H1 (cell line): ENCODE data around the gene MMP24OS. TPM values are rescaled to one million over a fixed set of nuclear protein-coding genes. Genes with fewer than 3 reads are reported as not detected.

Source experiments
- CTCF ChIA-PET: fragments of 300-600 bp; sonication (Branson Sonifier 250); formaldehyde crosslinking; loops from one replicate; lab custom pipeline; 2021; ENCODE audit not compliant: partially characterized antibody; lab: Charles Lee
- POLR2A ChIA-PET: fragments of 300-600 bp; sonication (Branson Sonifier 250); formaldehyde crosslinking; loops from one replicate; lab custom pipeline; 2021; ENCODE audit warnings: inconsistent platforms; ENCODE audit not compliant: partially characterized antibody; lab: Charles Lee
- DNase-seq, 2 experiments: peaks; one replicate each; pipeline versions ENCODE4 v3.0.0 to v3.0.0-alpha.2; 2010 to 2022; ENCODE audit warnings: low spot score in 2 of 2, low read depth in 1 of 2, mixed read lengths in 1 of 2
- FAIRE-seq: peaks from 2 replicates; lab custom pipeline; 2011; peaks lifted over from hg19 to GRCh38; lab: Jason Lieb, UNC
- H2AFZ ChIP-seq: 2 replicates; pipeline ENCODE4 v1.8.1; 2012; ENCODE audit warnings: low read length, inconsistent platforms
- H2AK5ac ChIP-seq: 2 replicates; pipeline ENCODE4 v1.6.1; 2013; ENCODE audit warnings: low read depth, low read length
- H2BK120ac ChIP-seq: replicated peaks from 2 replicates; pipeline ENCODE3; 2013; ENCODE audit warnings: low read depth, low read length, inconsistent platforms
- H2BK12ac ChIP-seq: 2 replicates; pipeline ENCODE4 v1.6.1; 2013; ENCODE audit warnings: low read depth, low read length
- H2BK15ac ChIP-seq: 2 replicates; pipeline ENCODE4 v1.6.1; 2013; ENCODE audit warnings: low read length
- H2BK20ac ChIP-seq: 2 replicates; pipeline ENCODE4 v1.6.1; 2013; ENCODE audit warnings: low read length
- H2BK5ac ChIP-seq: 2 replicates; pipeline ENCODE4 v1.6.1; 2013; ENCODE audit warnings: low read depth, low read length
- H3K14ac ChIP-seq: 2 replicates; pipeline ENCODE4 v1.6.1; 2013; ENCODE audit warnings: inconsistent platforms; ENCODE audit not compliant: insufficient read length
- H3K18ac ChIP-seq: 2 replicates; pipeline ENCODE4 v1.6.1; 2013; ENCODE audit warnings: low read length; ENCODE audit errors: extremely low read depth
- H3K23ac ChIP-seq: 2 replicates; pipeline ENCODE4 v1.6.1; 2013; ENCODE audit warnings: inconsistent platforms; ENCODE audit not compliant: insufficient read length
- H3K23me2 ChIP-seq: 2 replicates; pipeline ENCODE4 v1.6.1; 2013; ENCODE audit warnings: low read depth, low read length
- H3K27ac ChIP-seq: 2 replicates; pipeline ENCODE4 v1.6.1; 2011; ENCODE audit warnings: low read depth, low read length, inconsistent platforms
- H3K27me3 ChIP-seq, 4 experiments: replicated peaks in 1 of 4; 1 replicate in 1 of 4; 2 replicates in 3 of 4; pipeline versions ENCODE4 v1.6.1 to v1.8.1; 2011 to 2013; ENCODE audit warnings: low read length in 3 of 4, mild to moderate bottlenecking in 3 of 4, inconsistent platforms in 2 of 4, mixed read lengths in 2 of 4, moderate library complexity in 1 of 4; ENCODE audit not compliant: control insufficient read depth in 3 of 4, insufficient read depth in 3 of 4; ENCODE audit errors: extremely low read depth in 1 of 4
- H3K36me3 ChIP-seq, 4 experiments: 2 replicates each; pipeline versions ENCODE4 v1.6.1 to v1.8.1; 2011 to 2013; ENCODE audit warnings: mild to moderate bottlenecking in 4 of 4, low read length in 3 of 4, moderate library complexity in 2 of 4, control low read depth in 1 of 4, inconsistent platforms in 1 of 4; ENCODE audit not compliant: insufficient read depth in 4 of 4, control insufficient read depth in 2 of 4
- H3K4ac ChIP-seq: replicated peaks from 2 replicates; pipeline ENCODE3; 2013; ENCODE audit warnings: low read length, low read depth, mixed read lengths, inconsistent platforms; ENCODE audit not compliant: insufficient read length
- H3K4me1 ChIP-seq, 4 experiments: replicated peaks in 1 of 4; 1 replicate in 1 of 4; 2 replicates in 3 of 4; pipeline versions ENCODE4 v1.6.1 to v1.8.1; 2011 to 2013; ENCODE audit warnings: low read length in 3 of 4, inconsistent platforms in 2 of 4, mixed read lengths in 1 of 4; ENCODE audit not compliant: insufficient read depth in 4 of 4, control insufficient read depth in 3 of 4
- H3K4me2 ChIP-seq, 2 experiments: 2 replicates each; pipeline versions ENCODE4 v1.6.1 to v1.8.1; 2011 to 2013; ENCODE audit warnings: low read depth in 2 of 2, low read length in 2 of 2, control low read depth in 1 of 2, inconsistent platforms in 1 of 2, mild to moderate bottlenecking in 1 of 2; ENCODE audit not compliant: insufficient read depth in 1 of 2
- H3K4me3 ChIP-seq, 4 experiments: fragments of 200-600, 300-600 bp in 1 of 4; sonication (generic), shearing (Covaris generic), sonication (Bioruptor Twin) in 1 of 4; 2 replicates each; pipeline versions ENCODE4 v1.5.1 to v1.8.1; 2011 to 2016; ENCODE audit warnings: low read length in 4 of 4, low read depth in 3 of 4, control low read depth in 2 of 4, inconsistent platforms in 2 of 4, mild to moderate bottlenecking in 2 of 4, mixed read lengths in 1 of 4, moderate library complexity in 1 of 4; ENCODE audit not compliant: insufficient read depth in 2 of 4; ENCODE audit errors: extremely low read depth in 1 of 4
- H3K56ac ChIP-seq: replicated peaks from 2 replicates; pipeline ENCODE3; 2013; ENCODE audit warnings: low read depth, mild to moderate bottlenecking, mixed read lengths, low read length, inconsistent platforms; ENCODE audit not compliant: insufficient read length
- H3K79me1 ChIP-seq: 2 replicates; pipeline ENCODE4 v1.6.1; 2013; ENCODE audit warnings: low read depth, low read length, control low read depth
- H3K79me2 ChIP-seq, 2 experiments: 2 replicates each; pipeline versions ENCODE4 v1.6.1 to v1.8.1; 2012 to 2013; ENCODE audit warnings: low read length in 2 of 2, mild to moderate bottlenecking in 2 of 2, inconsistent platforms in 1 of 2; ENCODE audit not compliant: insufficient read depth in 2 of 2, control insufficient read depth in 1 of 2
- H3K9ac ChIP-seq, 4 experiments: replicated peaks in 1 of 4; 1 replicate in 1 of 4; 2 replicates in 3 of 4; pipeline versions ENCODE4 v1.6.1 to v1.8.1; 2011 to 2013; ENCODE audit warnings: low read depth in 3 of 4, low read length in 3 of 4, control low read depth in 2 of 4, mild to moderate bottlenecking in 2 of 4, moderate library complexity in 2 of 4, inconsistent platforms in 1 of 4; ENCODE audit errors: extremely low read depth in 1 of 4
- H3K9me3 ChIP-seq, 2 experiments: 2 replicates each; pipeline versions ENCODE4 v1.6.1 to v1.8.1; 2012 to 2013; ENCODE audit warnings: mild to moderate bottlenecking in 2 of 2, moderate library complexity in 2 of 2, control low read depth in 1 of 2, inconsistent platforms in 1 of 2, low read depth in 1 of 2, low read length in 1 of 2, mixed read lengths in 1 of 2; ENCODE audit not compliant: insufficient read depth in 2 of 2
- H4K20me1 ChIP-seq, 2 experiments: replicated peaks in 1 of 2; 2 replicates each; pipeline versions ENCODE3 to v1.8.1; 2011 to 2013; ENCODE audit warnings: inconsistent platforms in 2 of 2, low read length in 2 of 2, mild to moderate bottlenecking in 1 of 2; ENCODE audit not compliant: insufficient read depth in 2 of 2, control insufficient read depth in 1 of 2
- H4K5ac ChIP-seq: 2 replicates; pipeline ENCODE4 v1.6.1; 2013; ENCODE audit warnings: low read length, low read depth, mixed read lengths, inconsistent platforms; ENCODE audit not compliant: insufficient read length
- H4K8ac ChIP-seq: 2 replicates; pipeline ENCODE4 v1.8.0; 2013; ENCODE audit warnings: mild to moderate bottlenecking, moderate library complexity, low read length, inconsistent platforms; ENCODE audit not compliant: insufficient read depth; ENCODE audit errors: extremely low read depth
- H4K91ac ChIP-seq: replicated peaks from 2 replicates; pipeline ENCODE3; 2013; ENCODE audit warnings: low read length, mixed read lengths, inconsistent platforms; ENCODE audit not compliant: insufficient read length
- MAFK ChIP-seq: IDR thresholded peaks from 2 replicates; pipeline ENCODE4 v1.6.1; 2012; ENCODE audit warnings: low read depth, mild to moderate bottlenecking, improper control_type of control experiment, low read length
- YY1 ChIP-seq: IDR thresholded peaks from 2 replicates; pipeline ENCODE4 v1.6.1; 2011; ENCODE audit warnings: low read depth, mild to moderate bottlenecking, low read length
- WGBS, 2 experiments: shearing (Covaris generic) in 1 of 2; methylation state at CpG; one replicate each; pipeline versions ENCODE4 v1.1.6 to v1.1.7; 2013 to 2015; ENCODE audit warnings: low lambda C conversion rate in 2 of 2, mixed read lengths in 2 of 2, inconsistent platforms in 1 of 2, low coverage in 1 of 2, missing lambda C conversion rate in 1 of 2; ENCODE audit not compliant: insufficient replicate concordance in 2 of 2, insufficient coverage in 1 of 2, insufficient read length in 1 of 2; ENCODE audit errors: extremely low coverage in 1 of 2, missing lambda C conversion rate in 1 of 2; 5-methylcytosine and 5-hydroxymethylcytosine counted together
- polyA plus RNA-seq, 7 experiments: library from polyadenylated mRNA; depleted of rRNA in 3 of 7; stranded (reverse) in 5 of 7; unstranded in 2 of 7; fragments of >200 nt in 5 of 7; fragments of 200-250 nt in 2 of 7; gene quantifications; 1 replicate in 5 of 7; 2 replicates in 1 of 7; 4 replicates in 1 of 7; pipeline versions ENCODE4 v1.2.1 to v1.2.3, GENCODE V29; 2011 to 2013; ENCODE audit warnings: missing spikeins in 2 of 7, mixed read lengths in 2 of 7
- total RNA-seq: library from RNA; stranded (reverse); fragmentation: NEBNext Ultra II Directional; extraction: Animal tissue kit (Norgen Biotek cat#: 25700); gene quantifications from 2 replicates; pipeline ENCODE4 v1.2.1, GENCODE V29; 2021

Gene MMP24OS
- total and polyA plus RNA-seq, 2 of the 8 experiments (the other 6 are each of a cell fraction or from before 2014, with no cell fraction given): 19.0 to 21.3 TPM

- peaks cover 0 to 9% (median 0%) of the 10 kb centered on the region in 4 experiments; a peak in 3 of 8 replicates for H3K36me3 ChIP-seq
Observed at GRCh38 chr20:35270021-35270902, 7.7 kb downstream of the MMP24OS start.

More at GRCh38 chr20:35270021-35270902, 7.7 kb downstream of the MMP24OS start:
- Histone ChIP-seq H3K9ac (no peak overlapping the region), H2AFZ (no peak overlapping the region), H3K27me3 (no peaks in the 10 kb centered on the region), H3K14ac (no peak overlapping the region), H3K79me1 (no peaks in the 10 kb centered on the region), H4K20me1 (no peaks in the 10 kb centered on the region), H2BK20ac (no peak overlapping the region), H2BK5ac (no peak overlapping the region; the same call in 1 of the 2 replicates), H3K4me1 (peaks cover 0 to 5% (median 2%) of the 10 kb centered on the region in 4 experiments; a peak in 3 of 7 replicates), H3K56ac (no peak overlapping the region), H3K23me2 (no peaks in the 10 kb centered on the region), H3K79me2 (no peaks in the 10 kb centered on the region), H2BK120ac (no peak overlapping the region), H2BK12ac (no peak overlapping the region; the same call in 1 of the 2 replicates), H2BK15ac (no peak overlapping the region), H4K8ac (peak overlapping the region; percentile 63), H3K9me3 (no peaks in the 10 kb centered on the region), H3K4me2 (no peak overlapping the region), H3K4ac (no peak overlapping the region), H4K5ac (no peak overlapping the region), H3K4me3 (no peak overlapping the region), H2AK5ac (no peak overlapping the region), H4K91ac (peak overlapping the region; percentile 37), H3K27ac (no peak overlapping the region), H3K18ac (no peak overlapping the region), H3K23ac (no peak overlapping the region)
- 87% methylated on average over 19 of the region's 19 CpGs; no CpG with 5 or more reads in 1 of the 2 experiments for WGBS, 2 experiments
- DNase-seq (no peak), FAIRE-seq (no peak)
- ChIA-PET POLR2A (interaction anchor here (1.1 to 7.9 kb wide), 5 partner anchors 4 to 11 kb away, joined by 3 to 98 read pairs (median 3); no protein-coding TSS in a partner anchor), CTCF (interaction anchor here (0.6 to 11.5 kb wide), 23 partner anchors 9 to 396 kb away, joined by 3 to 135 read pairs (median 4); partner anchors contain the start of gene EDEM2)
- no peak for TF ChIP-seq YY1
- TF ChIP-seq MAFK: no peak
